ENCODE results near the gene TMEM141.
"Not testable (repeated sequence)": the region's sequence is repeated elsewhere in the genome, so short reads cannot be mapped to it uniquely, and the experiment has no call there.

GRCh38 chr9:136785565-136786355 lies 5.4 kb upstream of the TMEM141 start:
- TF ChIP-seq, protein P1, sequence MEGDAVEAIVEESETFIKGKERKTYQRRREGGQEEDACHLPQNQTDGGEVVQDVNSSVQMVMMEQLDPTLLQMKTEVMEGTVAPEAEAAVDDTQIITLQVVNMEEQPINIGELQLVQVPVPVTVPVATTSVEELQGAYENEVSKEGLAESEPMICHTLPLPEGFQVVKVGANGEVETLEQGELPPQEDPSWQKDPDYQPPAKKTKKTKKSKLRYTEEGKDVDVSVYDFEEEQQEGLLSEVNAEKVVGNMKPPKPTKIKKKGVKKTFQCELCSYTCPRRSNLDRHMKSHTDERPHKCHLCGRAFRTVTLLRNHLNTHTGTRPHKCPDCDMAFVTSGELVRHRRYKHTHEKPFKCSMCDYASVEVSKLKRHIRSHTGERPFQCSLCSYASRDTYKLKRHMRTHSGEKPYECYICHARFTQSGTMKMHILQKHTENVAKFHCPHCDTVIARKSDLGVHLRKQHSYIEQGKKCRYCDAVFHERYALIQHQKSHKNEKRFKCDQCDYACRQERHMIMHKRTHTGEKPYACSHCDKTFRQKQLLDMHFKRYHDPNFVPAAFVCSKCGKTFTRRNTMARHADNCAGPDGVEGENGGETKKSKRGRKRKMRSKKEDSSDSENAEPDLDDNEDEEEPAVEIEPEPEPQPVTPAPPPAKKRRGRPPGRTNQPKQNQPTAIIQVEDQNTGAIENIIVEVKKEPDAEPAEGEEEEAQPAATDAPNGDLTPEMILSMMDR (IDR thresholded peaks at IDR 0.05 in 4 of 5, conservative IDR thresholded peaks at IDR 0.05 in 1 of 5) = not testable (repeated sequence)
- TF ChIP-seq POLR2A (IDR thresholded peaks at IDR 0.05) = not testable (repeated sequence)
